HepG2 (cell line): ENCODE measurements around the gene ZNF683. TPM values are rescaled to one million over a fixed set of nuclear protein-coding genes. Genes with fewer than 3 reads are reported as not detected.

Experiments used
- ATAC-seq: fragments of 200-7000 bp; cut with Tn5 transposase; 3 replicates; pipeline ENCODE4 v1.9.1; 2020; ENCODE audit warnings: mild to moderate bottlenecking, moderate library complexity
- BruUV-seq: library from RNA; stranded (reverse); fragments of 400-500 nt; replicated peaks from 2 replicates; lab custom pipeline; 2021; lab: Mats Ljungman, UMichigan
- CTCF ChIA-PET: fragments of 300-600 bp; formaldehyde crosslinking; extraction: SDS; loops from one replicate; lab custom pipeline; 2021; ENCODE audit warnings: low total read pairs, inconsistent platforms, low intra/inter-chr PET ratio; lab: Yijun Ruan, JAX
- POLR2A ChIA-PET: fragments of 350-600 bp; sonication (Branson Sonifier 250); formaldehyde crosslinking; loops from one replicate; lab custom pipeline; 2020; ENCODE audit warnings: antibody characterized with exemption, inconsistent platforms; lab: Yijun Ruan, JAX
- DNase-seq: peaks from one replicate; pipeline ENCODE4 v3.0.0-alpha.2; 2015; ENCODE audit warnings: low spot score
- FAIRE-seq: peaks from 3 replicates; lab custom pipeline; 2011; peaks lifted over from hg19 to GRCh38; lab: Jason Lieb, UNC
- H2AFZ ChIP-seq: one replicate; pipeline ENCODE4 v1.6.1; 2011; ENCODE audit warnings: low read length, inconsistent platforms
- H3K27ac ChIP-seq: fragments of 300-600 bp; 3 replicates; pipeline ENCODE4 v1.8.0; 2011; ENCODE audit warnings: mixed run types, mild to moderate bottlenecking, mixed read lengths, low read length, inconsistent platforms; ENCODE audit not compliant: insufficient read depth; ENCODE audit errors: extremely low read length
- H3K27me3 ChIP-seq, 2 experiments: fragments of 200-600 bp in 1 of 2; 2 replicates in 1 of 2; 3 replicates in 1 of 2; pipeline versions ENCODE4 v1.6.0 to v1.8.0; 2011; ENCODE audit warnings: low read length in 2 of 2, mild to moderate bottlenecking in 2 of 2, moderate library complexity in 2 of 2, inconsistent platforms in 1 of 2; ENCODE audit not compliant: insufficient read depth in 2 of 2, control insufficient read depth in 1 of 2
- H3K36me3 ChIP-seq, 2 experiments: fragments of 200-600 bp in 1 of 2; replicated peaks in 1 of 2; 2 replicates in 1 of 2; 3 replicates in 1 of 2; pipeline versions ENCODE4 v1.5.1 to v1.8.0; 2011; ENCODE audit warnings: low read length in 2 of 2, inconsistent platforms in 1 of 2; ENCODE audit not compliant: insufficient read depth in 2 of 2, control insufficient read depth in 1 of 2
- H3K4me1 ChIP-seq: 2 replicates; pipeline ENCODE4 v1.5.1; 2012; ENCODE audit warnings: low read length, inconsistent platforms; ENCODE audit not compliant: insufficient read depth
- H3K4me2 ChIP-seq: 2 replicates; pipeline ENCODE4 v1.6.0; 2011; ENCODE audit warnings: low read depth, low read length, inconsistent platforms
- H3K4me3 ChIP-seq, 3 experiments: fragments of 200-600 bp in 1 of 3; sonication (generic), shearing (Covaris generic) in 1 of 3; replicated peaks in 1 of 3; 2 replicates each; pipeline ENCODE4 v1.5.1; 2011 to 2016; ENCODE audit warnings: low read length in 3 of 3, inconsistent platforms in 2 of 3, low read depth in 2 of 3, mild to moderate bottlenecking in 2 of 3, control low read depth in 1 of 3, mixed read lengths in 1 of 3; ENCODE audit not compliant: insufficient read depth in 1 of 3
- H3K79me2 ChIP-seq: one replicate; pipeline ENCODE4 v1.6.1; 2011; ENCODE audit warnings: low read length, inconsistent platforms; ENCODE audit not compliant: insufficient read depth
- H3K9ac ChIP-seq: 2 replicates; pipeline ENCODE4 v1.6.0; 2011; ENCODE audit warnings: mild to moderate bottlenecking, low read depth, low read length, inconsistent platforms; ENCODE audit not compliant: insufficient read depth
- H3K9me3 ChIP-seq: 2 replicates; pipeline ENCODE4 v1.5.1; 2012; ENCODE audit warnings: mild to moderate bottlenecking, low read length
- H4K20me1 ChIP-seq: 2 replicates; pipeline ENCODE4 v1.6.0; 2011; ENCODE audit warnings: inconsistent platforms, mild to moderate bottlenecking, low read length, moderate library complexity; ENCODE audit not compliant: insufficient read depth
- MAFK ChIP-seq, 2 experiments: IDR thresholded peaks in 1 of 2; conservative IDR thresholded peaks in 1 of 2; 2 replicates each; pipeline ENCODE4 v1.6.1; 2011; ENCODE audit warnings: improper control_type of control experiment in 2 of 2, low read length in 2 of 2
- ZNF224 ChIP-seq: sonication (generic); formaldehyde crosslinking; IDR thresholded peaks from 2 replicates; pipeline ENCODE4 v1.5.0; 2020; ENCODE audit warnings: mild to moderate bottlenecking, missing genetic modification reagents
- WGBS: methylation state at CpG from one replicate; pipeline ENCODE4 v1.1.6; 2017; ENCODE audit warnings: low lambda C conversion rate; 5-methylcytosine and 5-hydroxymethylcytosine counted together
- in situ Hi-C: cut with HindIII; loops from 2 replicates; pipeline ENCODE4 v1.10.0; 2017; ENCODE audit warnings: low pct_unique_long_range_greater_than_20kb; ENCODE audit not compliant: extremely low pct_ligation_motif_present
- intact Hi-C: fragments of 100-400 bp; cut with micrococcal nuclease; formaldehyde crosslinking; loops from one replicate; pipeline ENCODE4 v1.10.0; 2022; ENCODE audit not compliant: unreplicated experiment
- polyA plus RNA-seq, 8 experiments: library from polyadenylated mRNA; depleted of rRNA in 3 of 8; stranded (reverse) in 7 of 8; unstranded in 1 of 8; fragments of >200 nt; fragmentation: Illumina TruSeq in 4 of 8; extraction: Trizol in 4 of 8; gene quantifications; 2 replicates each; pipeline versions ENCODE4 v1.2.1 to v1.2.3, GENCODE V29; 2011 to 2016; ENCODE audit warnings: low read depth in 4 of 8, missing spikeins in 1 of 8, mixed read lengths in 1 of 8; ENCODE audit not compliant: insufficient read depth in 1 of 8
- total RNA-seq, 5 experiments: library from RNA; depleted of rRNA; stranded (reverse); fragments of >200 nt; fragmentation: Illumina TruSeq; extraction: Trizol; gene quantifications; 2 replicates each; pipeline ENCODE4 v1.2.3, GENCODE V29; 2016; ENCODE audit warnings: low read depth in 1 of 5
- TF ChIP-seq, protein P1 (sequence below): sonication (generic); formaldehyde crosslinking; IDR thresholded peaks from 2 replicates; pipeline ENCODE4 v1.9.0; 2021; ENCODE audit warnings: missing genetic modification reagents, mild to moderate bottlenecking, borderline replicate concordance
- TF ChIP-seq, protein P2 (sequence below): sonication (generic); formaldehyde crosslinking; IDR thresholded peaks from 2 replicates; pipeline ENCODE4 v1.8.1; 2023; ENCODE audit warnings: mild to moderate bottlenecking, inconsistent platforms, moderate library complexity, missing genetic modification reagents, borderline replicate concordance
- TF ChIP-seq, protein P3 (sequence below): sonication (generic); formaldehyde crosslinking; IDR thresholded peaks from 2 replicates; pipeline ENCODE4 v1.4.0; 2020; ENCODE audit warnings: mild to moderate bottlenecking, missing genetic modification reagents, borderline replicate concordance

Gene ZNF683
- total and polyA plus RNA-seq, 2 of the 13 experiments (the other 11 are each of a cell fraction or from before 2014, with no cell fraction given), result not detected

DNA sequence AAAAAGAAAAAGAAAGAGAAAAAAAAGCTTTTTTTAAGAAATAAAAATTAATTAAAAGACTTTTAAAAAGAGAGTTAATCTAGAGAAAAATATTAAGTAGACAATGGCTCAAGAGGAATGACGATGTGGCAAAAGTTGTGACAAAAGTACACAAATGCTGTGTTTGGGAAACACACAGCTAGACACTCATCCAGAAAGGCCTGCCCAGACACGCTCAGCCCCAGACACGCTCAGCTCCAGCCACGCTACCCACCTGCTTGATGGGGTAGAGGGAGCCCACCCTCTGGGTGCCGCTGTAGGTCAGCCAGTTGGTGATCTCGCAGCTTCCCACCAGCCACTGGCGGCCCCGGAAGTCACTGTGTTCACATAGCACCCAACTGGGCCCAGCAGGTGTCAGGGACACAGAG is 44.6 kb downstream of the ZNF683 start (continued):
- TF ChIP-seq MAFK (conservative IDR thresholded peaks at IDR 0.05 in 1 of 2, IDR thresholded peaks at IDR 0.05 in 1 of 2; ENCODE audit: low read length in 2 of 2) (peak in 1 of 2 experiments; percentile 22; a peak in 1 of 4 replicates), ZNF224 (CRISPR knock-in tag) (no peak)
- TF ChIP-seq, protein P1, sequence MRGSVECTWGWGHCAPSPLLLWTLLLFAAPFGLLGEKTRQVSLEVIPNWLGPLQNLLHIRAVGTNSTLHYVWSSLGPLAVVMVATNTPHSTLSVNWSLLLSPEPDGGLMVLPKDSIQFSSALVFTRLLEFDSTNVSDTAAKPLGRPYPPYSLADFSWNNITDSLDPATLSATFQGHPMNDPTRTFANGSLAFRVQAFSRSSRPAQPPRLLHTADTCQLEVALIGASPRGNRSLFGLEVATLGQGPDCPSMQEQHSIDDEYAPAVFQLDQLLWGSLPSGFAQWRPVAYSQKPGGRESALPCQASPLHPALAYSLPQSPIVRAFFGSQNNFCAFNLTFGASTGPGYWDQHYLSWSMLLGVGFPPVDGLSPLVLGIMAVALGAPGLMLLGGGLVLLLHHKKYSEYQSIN (CRISPR knock-in tag), result no peak

GRCh38 chr1:26324550-26324949 is 48.0 kb downstream of the ZNF683 start:
- POLR2A ChIA-PET, result no interaction called here
- 89% methylated on average over 3 of the region's 3 CpGs for WGBS
- no peak overlapping the region for H3K27ac ChIP-seq
- H3K4me1 ChIP-seq, result no peaks in the 10 kb centered on the region
- ATAC-seq (no peak), DNase-seq (no peak), FAIRE-seq (no peak)
- intact Hi-C loops, result no loop called here
- H3K79me2 ChIP-seq, result no peaks in the 10 kb centered on the region
- no peaks in the 10 kb centered on the region for H4K20me1 ChIP-seq
- H3K4me2 ChIP-seq, result no peak overlapping the region
- H3K27me3 ChIP-seq, result no peaks in the 10 kb centered on the region
- TF ChIP-seq, protein P2, sequence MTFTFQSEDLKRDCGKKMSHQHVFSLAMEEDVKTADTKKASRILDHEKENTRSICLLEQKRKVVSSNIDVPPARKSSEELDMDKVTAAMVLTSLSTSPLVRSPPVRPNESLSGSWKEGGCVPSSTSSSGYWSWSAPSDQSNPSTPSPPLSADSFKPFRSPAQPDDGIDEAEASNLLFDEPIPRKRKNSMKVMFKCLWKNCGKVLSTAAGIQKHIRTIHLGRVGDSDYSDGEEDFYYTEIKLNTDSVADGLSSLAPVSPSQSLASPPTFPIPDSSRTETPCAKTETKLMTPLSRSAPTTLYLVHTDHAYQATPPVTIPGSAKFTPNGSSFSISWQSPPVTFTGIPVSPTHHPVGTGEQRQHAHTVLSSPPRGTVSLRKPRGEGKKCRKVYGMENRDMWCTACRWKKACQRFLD (CRISPR knock-in tag), result no peak
- TF ChIP-seq, protein P3, sequence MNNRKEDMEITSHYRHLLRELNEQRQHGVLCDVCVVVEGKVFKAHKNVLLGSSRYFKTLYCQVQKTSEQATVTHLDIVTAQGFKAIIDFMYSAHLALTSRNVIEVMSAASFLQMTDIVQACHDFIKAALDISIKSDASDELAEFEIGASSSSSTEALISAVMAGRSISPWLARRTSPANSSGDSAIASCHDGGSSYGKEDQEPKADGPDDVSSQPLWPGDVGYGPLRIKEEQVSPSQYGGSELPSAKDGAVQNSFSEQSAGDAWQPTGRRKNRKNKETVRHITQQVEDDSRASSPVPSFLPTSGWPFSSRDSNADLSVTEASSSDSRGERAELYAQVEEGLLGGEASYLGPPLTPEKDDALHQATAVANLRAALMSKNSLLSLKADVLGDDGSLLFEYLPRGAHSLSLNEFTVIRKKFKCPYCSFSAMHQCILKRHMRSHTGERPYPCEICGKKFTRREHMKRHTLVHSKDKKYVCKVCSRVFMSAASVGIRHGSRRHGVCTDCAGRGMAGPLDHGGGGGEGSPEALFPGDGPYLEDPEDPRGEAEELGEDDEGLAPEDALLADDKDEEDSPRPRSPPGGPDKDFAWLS (CRISPR knock-in tag), result no peak
- BruUV-seq, result no TSS peak
- H3K36me3 ChIP-seq, result no peaks in the 10 kb centered on the region
- CTCF ChIA-PET, result no interaction called here
- H3K4me3 ChIP-seq, result no peak overlapping the region
- H3K9ac ChIP-seq, result no peak overlapping the region
- in situ Hi-C loops, result loop anchor here (5.0 kb wide), 2 partner anchors 38 to 42 kb away; partner anchors contain the start of gene SH3BGRL3
- H2AFZ ChIP-seq, result no peak overlapping the region
- no peaks in the 10 kb centered on the region for H3K9me3 ChIP-seq
